ENCODE results near the gene SETMAR.

SETMAR gene

GRCh38 chr3:4355401-4356219 lies 52.4 kb downstream of the SETMAR start:
- no peak for DNase-seq

GRCh38 chr3:4356220-4356540 lies 53.0 kb downstream of the SETMAR start:
- no peak for DNase-seq

GRCh38 chr3:4356546-4357410 lies 53.6 kb downstream of the SETMAR start:
- no peak for DNase-seq

GRCh38 chr3:4358273-4358672 lies 55.1 kb downstream of the SETMAR start:
- no peak for DNase-seq

- DNase-seq: no peak
Observed at GRCh38 chr3:4359805-4360502, 56.8 kb downstream of the SETMAR start.

GRCh38 chr3:4360817-4361216 lies 57.6 kb downstream of the SETMAR start:
- no peak for DNase-seq

- no peak for DNase-seq
Observed at GRCh38 chr3:4362523-4362922, 59.4 kb downstream of the SETMAR start.
